ENCODE data around the gene NSG1. TPM values are rescaled to one million over a fixed set of nuclear protein-coding genes. Genes with fewer than 3 reads are reported as not detected.

Gene NSG1
- total and polyA plus RNA-seq, 8 donors: 1.2 to 13.6 (median 4.1) TPM; not detected in 1

- Histone ChIP-seq H3K4me1 (no peaks in the 10 kb centered on the region), H3K27me3 (no peaks in the 10 kb centered on the region), H3K27ac (no peak overlapping the region), H3K36me3 (peaks cover 12 to 79% (median 73%) of the 10 kb centered on the region in 4 donors), H3K9me3 (no peaks in the 10 kb centered on the region), H3K4me3 (no peak overlapping the region)
- TF ChIP-seq EP300 (IDR thresholded peaks at IDR 0.05): no peak
- no peak for TF ChIP-seq POLR2AphosphoS5 (IDR thresholded peaks at IDR 0.05)
- TF ChIP-seq, protein P1, sequence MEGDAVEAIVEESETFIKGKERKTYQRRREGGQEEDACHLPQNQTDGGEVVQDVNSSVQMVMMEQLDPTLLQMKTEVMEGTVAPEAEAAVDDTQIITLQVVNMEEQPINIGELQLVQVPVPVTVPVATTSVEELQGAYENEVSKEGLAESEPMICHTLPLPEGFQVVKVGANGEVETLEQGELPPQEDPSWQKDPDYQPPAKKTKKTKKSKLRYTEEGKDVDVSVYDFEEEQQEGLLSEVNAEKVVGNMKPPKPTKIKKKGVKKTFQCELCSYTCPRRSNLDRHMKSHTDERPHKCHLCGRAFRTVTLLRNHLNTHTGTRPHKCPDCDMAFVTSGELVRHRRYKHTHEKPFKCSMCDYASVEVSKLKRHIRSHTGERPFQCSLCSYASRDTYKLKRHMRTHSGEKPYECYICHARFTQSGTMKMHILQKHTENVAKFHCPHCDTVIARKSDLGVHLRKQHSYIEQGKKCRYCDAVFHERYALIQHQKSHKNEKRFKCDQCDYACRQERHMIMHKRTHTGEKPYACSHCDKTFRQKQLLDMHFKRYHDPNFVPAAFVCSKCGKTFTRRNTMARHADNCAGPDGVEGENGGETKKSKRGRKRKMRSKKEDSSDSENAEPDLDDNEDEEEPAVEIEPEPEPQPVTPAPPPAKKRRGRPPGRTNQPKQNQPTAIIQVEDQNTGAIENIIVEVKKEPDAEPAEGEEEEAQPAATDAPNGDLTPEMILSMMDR (IDR thresholded peaks at IDR 0.05): peak in 3 of 7 experiments; percentile 6 to 46 (median 33)
- DNase-seq: peak in 1 of 2 donors; percentile 73
- WGBS, 5 donors: 65 to 84% (median 69%) methylated on average over 6 to 7 of the region's 7 CpGs
- intact Hi-C loops (cut with DNase I; ENCODE audit: low total_unique reads): no loop called here
Measured at GRCh38 chr4:4430492-4431195, 43.7 kb downstream of the NSG1 start.

GRCh38 chr4:4432341-4433125 is 45.6 kb downstream of the NSG1 start:
- no peak overlapping the region for H3K4me3 ChIP-seq
- H3K9me3 ChIP-seq: no peaks in the 10 kb centered on the region
- no peak overlapping the region for H3K27ac ChIP-seq
- H3K4me1 ChIP-seq: no peaks in the 10 kb centered on the region
- H3K36me3 ChIP-seq: peaks cover 13 to 82% (median 79%) of the 10 kb centered on the region in 4 donors
- DNase-seq: no peak
- intact Hi-C loops (cut with DNase I; ENCODE audit: low total_unique reads): no loop called here
- TF ChIP-seq EP300 (IDR thresholded peaks at IDR 0.05): no peak
- TF ChIP-seq, protein P1 (IDR thresholded peaks at IDR 0.05): no peak
- no peak for TF ChIP-seq POLR2A (IDR thresholded peaks at IDR 0.05)
- no peak for TF ChIP-seq POLR2AphosphoS5 (IDR thresholded peaks at IDR 0.05)
- WGBS, 5 donors: 90 to 96% (median 94%) methylated on average over 11 of the region's 11 CpGs
- H3K27me3 ChIP-seq: no peaks in the 10 kb centered on the region

DNA sequence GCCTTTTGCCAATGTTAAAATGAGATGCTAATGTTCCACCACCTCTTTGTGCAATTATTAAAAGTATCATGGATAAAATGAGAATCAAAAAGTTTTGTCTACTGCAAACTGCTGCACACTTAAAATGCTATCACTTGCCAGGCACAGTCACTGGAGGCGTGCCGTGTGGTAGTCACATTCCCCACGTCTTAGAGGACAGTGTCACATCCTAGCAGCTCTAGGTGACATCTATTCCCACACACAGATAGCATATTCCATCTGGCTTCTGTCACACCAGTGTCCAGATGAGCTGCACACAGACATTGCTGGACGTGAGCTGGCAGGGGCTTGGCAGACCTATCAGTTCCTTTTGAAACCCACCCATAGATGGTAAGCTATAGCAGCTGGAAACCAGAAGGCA is 47.0 kb downstream of the NSG1 start:
- intact Hi-C loops (cut with DNase I; ENCODE audit: low total_unique reads): no loop called here

GRCh38 chr4:4436244-4436823 is 49.4 kb downstream of the NSG1 start:
- intact Hi-C loops (cut with DNase I; ENCODE audit: low total_unique reads): no loop called here
- Histone ChIP-seq H3K27me3 (no peaks in the 10 kb centered on the region), H3K4me1 (no peaks in the 10 kb centered on the region), H3K4me3 (no peak overlapping the region), H3K9me3 (no peaks in the 10 kb centered on the region), H3K36me3 (peaks cover 17 to 76% (median 73%) of the 10 kb centered on the region in 4 donors), H3K27ac (no peak overlapping the region)
- TF ChIP-seq POLR2A (IDR thresholded peaks at IDR 0.05) (no peak), POLR2AphosphoS5 (IDR thresholded peaks at IDR 0.05) (no peak), EP300 (IDR thresholded peaks at IDR 0.05) (no peak)
- TF ChIP-seq, protein P1 (IDR thresholded peaks at IDR 0.05): no peak
- DNase-seq: no peak
- 89 to 95% (median 92%) methylated on average over 2 of the region's 2 CpGs for WGBS, 5 donors

More for the DNA sequence above, 47.0 kb downstream of the NSG1 start:
- Histone ChIP-seq H3K36me3 (peaks cover 18 to 84% (median 77%) of the 10 kb centered on the region in 4 donors), H3K4me1 (no peaks in the 10 kb centered on the region), H3K27me3 (no peaks in the 10 kb centered on the region), H3K9me3 (no peaks in the 10 kb centered on the region), H3K27ac (no peak overlapping the region), H3K4me3 (no peak overlapping the region)
- TF ChIP-seq, protein P1 (IDR thresholded peaks at IDR 0.05): no peak
- TF ChIP-seq POLR2A (IDR thresholded peaks at IDR 0.05) (no peak), POLR2AphosphoS5 (IDR thresholded peaks at IDR 0.05) (no peak), EP300 (IDR thresholded peaks at IDR 0.05) (no peak)
- DNase-seq: no peak
- 69 to 94% (median 84%) methylated on average over 4 of the region's 4 CpGs for WGBS, 5 donors
